HepG2 (cell line): ENCODE measurements around the gene POLR1D.

Experiments used
- ATAD3A ChIP-seq: sonication (generic); formaldehyde crosslinking; IDR thresholded peaks from 2 replicates; pipeline ENCODE4 v1.4.0; 2020; ENCODE audit warnings: missing genetic modification reagents
- SP4 ChIP-seq: sonication (generic); formaldehyde crosslinking; IDR thresholded peaks from 2 replicates; pipeline ENCODE4 v1.8.1; 2023; ENCODE audit warnings: mild to moderate bottlenecking, missing genetic modification reagents
- TF ChIP-seq, protein P1 (sequence below): sonication (generic); formaldehyde crosslinking; IDR thresholded peaks from 2 replicates; pipeline ENCODE4 v1.5.0; 2020; ENCODE audit warnings: mild to moderate bottlenecking, missing genetic modification reagents, moderate library complexity

DNA sequence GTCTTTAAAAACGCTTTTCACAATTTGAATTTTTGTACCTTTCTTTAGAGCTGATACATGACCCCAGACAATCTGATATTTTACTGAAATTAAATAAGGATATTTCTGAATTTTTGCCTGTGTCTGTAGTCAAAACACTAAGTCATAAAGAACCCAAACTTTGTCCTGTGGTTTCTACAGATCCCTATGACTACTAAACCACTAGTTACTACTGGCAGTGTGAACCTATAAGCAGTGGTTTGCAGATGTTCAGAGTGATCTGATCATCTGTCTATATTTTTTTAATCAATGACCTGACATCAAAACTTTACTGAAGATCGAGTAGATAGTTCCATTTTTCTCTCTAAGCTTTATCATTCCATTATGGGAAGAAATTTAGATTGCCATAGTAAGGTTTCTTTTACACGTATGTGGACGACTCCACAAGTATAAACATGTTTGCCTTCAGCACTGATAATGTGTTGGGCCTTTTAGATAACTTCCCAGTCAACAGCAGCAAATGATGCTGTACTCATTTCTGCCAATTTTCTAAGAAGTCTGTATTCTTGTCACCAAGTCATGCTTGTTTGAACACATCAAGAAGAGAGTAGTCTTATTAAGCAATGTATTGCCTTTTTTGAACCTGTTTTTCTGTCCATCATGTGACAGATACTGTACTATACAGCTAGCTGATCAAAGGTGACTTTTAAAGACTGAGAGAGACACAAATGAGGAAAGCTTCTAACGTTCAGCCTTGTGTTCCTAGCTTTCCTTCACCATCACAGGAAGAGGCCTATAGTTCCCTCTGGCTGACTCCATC lies 21.8 kb downstream of the POLR1D start:
- TF ChIP-seq, protein P1, sequence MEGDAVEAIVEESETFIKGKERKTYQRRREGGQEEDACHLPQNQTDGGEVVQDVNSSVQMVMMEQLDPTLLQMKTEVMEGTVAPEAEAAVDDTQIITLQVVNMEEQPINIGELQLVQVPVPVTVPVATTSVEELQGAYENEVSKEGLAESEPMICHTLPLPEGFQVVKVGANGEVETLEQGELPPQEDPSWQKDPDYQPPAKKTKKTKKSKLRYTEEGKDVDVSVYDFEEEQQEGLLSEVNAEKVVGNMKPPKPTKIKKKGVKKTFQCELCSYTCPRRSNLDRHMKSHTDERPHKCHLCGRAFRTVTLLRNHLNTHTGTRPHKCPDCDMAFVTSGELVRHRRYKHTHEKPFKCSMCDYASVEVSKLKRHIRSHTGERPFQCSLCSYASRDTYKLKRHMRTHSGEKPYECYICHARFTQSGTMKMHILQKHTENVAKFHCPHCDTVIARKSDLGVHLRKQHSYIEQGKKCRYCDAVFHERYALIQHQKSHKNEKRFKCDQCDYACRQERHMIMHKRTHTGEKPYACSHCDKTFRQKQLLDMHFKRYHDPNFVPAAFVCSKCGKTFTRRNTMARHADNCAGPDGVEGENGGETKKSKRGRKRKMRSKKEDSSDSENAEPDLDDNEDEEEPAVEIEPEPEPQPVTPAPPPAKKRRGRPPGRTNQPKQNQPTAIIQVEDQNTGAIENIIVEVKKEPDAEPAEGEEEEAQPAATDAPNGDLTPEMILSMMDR = no peak
- TF ChIP-seq ATAD3A (CRISPR knock-in tag) = no peak
- no peak for TF ChIP-seq SP4 (CRISPR knock-in tag)
